Fibroblast of skin of right biceps (primary cell): ENCODE results near the gene DCAF11.

Source experiments
- DNase-seq: peaks from one replicate; pipeline ENCODE4 v3.0.0-alpha.2; 2013

DCAF11 gene

DNA sequence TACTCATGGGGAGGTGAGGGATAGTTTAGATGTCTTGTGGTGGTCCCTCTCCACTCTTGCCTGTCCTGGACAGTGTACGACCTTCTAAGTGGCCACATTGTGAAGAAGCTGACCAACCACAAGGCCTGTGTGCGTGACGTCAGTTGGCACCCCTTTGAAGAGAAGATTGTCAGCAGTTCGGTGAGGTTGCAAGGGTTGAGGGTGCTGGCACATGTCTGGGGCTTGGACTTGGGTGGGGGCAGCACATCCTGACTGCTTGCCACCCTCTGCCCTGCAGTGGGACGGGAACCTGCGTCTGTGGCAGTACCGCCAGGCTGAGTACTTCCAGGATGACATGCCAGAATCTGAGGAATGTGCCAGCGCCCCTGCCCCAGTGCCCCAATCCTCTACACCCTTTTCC is 8.3 kb downstream of the DCAF11 start:
- DNase-seq, result no peak

DNA sequence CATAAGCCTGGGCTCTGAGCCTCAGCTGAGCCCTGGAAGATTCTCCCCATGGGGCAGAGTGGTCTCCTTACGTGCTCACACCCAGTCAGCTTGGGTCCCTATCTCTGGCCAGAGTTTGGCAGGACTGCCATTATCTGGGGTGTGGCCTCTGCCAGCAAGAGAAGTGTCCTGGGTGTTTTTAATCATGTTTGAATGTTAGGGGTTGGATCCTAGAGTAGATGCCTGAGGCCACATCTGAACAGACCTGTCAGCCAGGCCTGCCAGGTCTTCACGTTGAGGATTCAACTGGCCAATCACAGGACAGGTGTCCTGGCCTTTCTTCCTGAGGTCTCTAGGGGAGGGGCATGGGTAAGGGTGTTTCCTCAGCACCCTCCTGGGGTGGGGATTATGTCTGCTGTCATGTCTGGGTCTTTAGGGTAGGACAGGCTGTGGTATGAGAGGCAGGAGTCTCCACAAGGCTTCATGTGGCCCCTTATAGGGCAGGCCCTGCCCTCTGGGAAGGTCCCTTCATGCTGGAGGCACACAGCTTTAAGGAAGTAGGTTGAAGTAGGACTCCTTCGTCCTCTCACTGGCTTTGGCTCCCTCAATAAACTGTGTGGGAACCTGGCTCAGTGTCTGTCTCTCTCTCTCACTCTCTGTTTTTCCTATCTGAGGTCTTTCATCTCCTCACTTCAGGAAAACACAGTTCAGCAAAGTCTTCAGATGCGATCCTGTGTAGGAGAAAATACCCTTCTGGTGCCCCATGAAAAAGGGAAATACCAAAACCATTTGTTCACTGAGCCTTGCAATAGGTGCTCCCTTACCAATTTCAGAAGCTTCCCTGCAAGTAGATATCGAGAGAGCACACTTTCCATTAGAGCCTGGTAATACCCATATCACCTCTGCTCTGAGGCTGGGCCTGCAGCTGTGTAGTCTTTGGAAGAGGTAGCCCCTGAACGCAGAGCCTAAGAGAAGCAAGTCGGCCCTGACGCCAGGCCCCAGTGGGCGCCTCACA is 9.1 kb downstream of the DCAF11 start:
- no peak for DNase-seq

DNA sequence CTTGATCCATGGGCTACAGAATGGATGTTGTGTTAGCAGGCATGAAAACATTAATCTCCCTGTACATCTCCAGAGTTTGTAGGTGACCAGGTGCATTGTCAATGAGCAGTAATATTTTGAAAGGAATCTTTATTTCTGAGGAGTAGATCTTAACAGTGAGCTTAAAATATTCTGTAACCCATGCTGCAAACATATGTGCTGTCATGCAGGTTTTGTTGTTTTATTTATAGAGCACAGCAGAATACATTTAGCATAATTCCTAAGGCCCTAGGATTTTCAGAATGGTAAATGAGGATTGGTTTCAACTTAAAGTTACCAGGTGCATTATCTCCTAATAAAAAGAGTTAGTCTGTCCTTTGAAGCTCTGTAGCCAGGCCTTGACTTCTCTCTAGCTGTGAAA is 12.4 kb downstream of the DCAF11 start:
- DNase-seq, result no peak

DNA sequence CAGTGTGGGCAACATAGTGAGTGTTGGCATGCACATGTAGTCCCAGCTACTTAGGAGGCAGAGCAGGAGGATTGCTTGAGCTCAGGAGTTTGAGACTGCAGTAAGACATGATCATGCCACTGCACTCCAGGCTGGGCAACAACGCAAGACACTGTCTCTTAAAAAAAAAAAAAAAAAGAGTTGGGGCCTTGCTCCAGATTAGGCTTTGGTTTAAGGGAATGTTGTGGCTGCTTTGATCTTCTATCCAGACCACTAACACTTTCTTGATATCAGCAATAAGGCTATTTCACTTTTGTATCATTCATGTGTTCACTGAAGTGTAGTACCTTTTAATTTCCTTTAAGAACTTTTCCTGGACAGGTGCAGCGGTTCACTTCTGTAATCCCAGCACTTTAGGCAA is 13.1 kb downstream of the DCAF11 start:
- no peak for DNase-seq

DNA sequence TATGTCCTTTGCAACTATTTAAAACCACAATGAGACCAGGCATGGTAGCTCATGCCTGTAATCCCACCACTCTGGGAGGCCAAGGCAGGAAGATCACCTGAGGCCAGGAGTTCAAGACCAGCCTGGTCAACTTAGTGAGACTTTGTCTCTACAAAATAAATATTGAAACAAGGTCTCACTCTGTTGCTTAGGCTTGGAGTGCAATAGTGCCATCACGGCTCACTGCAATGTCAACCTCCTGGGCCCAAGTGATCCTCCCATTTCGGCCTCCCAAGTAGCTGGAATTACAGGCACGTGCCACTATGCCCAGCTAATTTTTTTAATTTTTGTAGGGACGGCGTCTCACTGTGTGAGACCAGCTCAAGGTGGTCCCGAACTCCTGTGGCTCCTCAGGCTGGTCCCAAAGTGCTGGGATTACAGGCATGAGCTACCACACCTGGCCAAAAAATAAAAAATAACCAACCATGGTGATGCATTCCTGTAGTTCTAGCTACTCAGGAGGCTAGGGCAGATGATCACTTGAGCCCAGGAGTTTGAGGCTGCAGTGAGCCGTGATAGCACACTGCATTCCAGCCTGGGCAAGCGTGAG is 14.9 kb downstream of the DCAF11 start:
- DNase-seq, result no peak

DNA sequence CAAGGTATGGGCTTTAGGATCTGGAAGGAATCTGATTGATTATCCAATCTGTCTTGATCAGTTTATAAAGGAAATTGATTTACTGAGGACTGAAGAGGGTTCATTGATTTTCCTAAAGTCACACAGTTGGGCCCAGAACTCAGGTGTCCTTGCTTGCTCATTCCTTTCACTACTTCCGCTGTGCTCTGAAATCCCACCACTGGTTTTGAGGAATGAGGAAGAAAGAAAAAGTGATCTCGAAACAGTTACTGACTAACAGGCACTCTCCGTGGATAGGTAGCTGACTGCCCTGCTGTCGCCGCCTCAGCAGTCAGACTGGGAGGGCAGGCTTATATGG is 15.8 kb downstream of the DCAF11 start, which contains the start of gene FITM1:
TSS of gene FITM1 (plus strand) at position 280 of the 337 bp plus-strand sequence. CDS start 905 bp downstream, outside the sequence.
- DNase-seq, result no peak

DNA sequence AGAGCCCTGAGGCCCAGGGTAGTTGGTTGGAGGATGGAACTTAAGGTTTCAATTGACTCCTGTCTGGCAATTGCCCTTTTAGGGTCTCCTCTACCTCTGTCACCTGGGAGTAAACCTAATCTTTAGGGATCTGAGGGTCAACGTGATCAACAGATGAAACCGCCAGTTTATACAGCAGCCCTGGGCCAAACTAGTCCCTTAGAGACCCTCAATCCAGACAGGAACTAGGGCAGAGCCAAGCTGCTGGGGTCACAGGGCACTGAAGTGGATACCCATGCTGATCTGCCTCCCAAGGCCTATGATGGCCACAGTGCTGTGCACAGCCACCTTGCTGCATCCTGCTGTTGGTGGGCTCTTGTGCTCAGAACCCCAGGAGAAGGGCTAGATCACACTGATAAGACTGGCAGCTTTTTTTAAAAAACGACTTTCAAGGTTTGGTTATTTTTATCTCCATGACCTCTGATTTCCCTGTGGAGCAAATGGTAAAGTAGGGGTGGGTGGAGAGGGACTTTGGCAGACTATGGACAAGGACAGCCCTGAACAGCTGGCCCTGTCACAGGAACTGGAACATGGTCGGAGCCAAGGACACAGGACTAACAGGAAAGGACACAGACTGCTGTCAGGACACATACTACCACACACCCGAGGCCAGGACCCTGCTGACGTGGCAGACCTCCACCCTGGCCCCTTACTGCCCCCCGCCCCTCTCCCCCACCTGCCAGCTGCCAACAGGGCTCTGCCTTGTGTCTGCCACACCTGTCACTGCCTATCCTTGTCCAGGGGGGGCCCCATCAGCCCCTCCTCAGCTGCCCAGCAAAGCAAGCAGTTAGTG is 16.4 kb downstream of the DCAF11 start:
- no peak for DNase-seq

DNA sequence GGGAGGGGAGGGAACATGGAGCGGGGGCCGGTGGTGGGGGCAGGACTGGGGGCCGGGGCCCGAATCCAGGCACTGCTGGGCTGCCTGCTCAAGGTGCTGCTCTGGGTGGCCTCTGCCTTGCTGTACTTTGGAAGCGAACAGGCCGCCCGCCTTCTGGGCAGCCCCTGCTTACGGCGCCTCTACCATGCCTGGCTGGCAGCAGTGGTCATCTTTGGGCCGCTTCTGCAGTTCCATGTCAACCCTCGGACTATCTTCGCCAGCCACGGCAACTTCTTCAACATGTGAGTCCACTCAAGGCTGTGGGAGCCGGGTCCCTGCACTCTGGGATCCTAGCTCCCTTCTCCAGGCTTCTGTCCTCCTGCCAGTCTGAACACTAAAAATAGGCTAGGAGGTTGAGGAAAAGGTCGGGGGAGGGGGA is 17.0 kb downstream of the DCAF11 start:
- DNase-seq, result no peak

DNA sequence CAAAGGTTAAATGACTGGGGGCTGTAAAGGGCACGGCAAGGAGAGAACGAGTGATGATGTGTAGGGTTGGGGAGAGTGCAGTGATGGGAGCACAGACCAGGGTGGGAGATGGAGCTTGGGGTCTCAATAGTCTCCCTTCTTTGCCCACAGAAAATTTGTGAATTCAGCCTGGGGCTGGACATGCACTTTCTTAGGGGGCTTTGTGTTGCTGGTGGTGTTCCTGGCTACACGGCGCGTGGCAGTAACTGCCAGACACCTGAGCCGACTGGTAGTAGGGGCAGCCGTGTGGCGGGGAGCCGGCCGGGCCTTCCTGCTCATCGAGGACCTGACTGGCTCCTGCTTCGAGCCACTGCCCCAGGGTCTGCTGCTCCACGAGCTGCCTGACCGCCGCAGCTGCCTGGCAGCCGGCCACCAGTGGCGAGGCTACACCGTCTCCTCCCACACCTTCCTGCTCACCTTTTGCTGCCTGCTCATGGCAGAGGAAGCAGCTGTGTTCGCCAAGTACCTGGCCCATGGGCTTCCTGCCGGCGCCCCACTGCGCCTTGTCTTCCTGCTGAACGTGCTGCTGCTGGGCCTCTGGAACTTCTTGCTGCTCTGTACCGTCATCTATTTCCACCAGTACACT is 17.6 kb downstream of the DCAF11 start:
- DNase-seq, result no peak

DNA sequence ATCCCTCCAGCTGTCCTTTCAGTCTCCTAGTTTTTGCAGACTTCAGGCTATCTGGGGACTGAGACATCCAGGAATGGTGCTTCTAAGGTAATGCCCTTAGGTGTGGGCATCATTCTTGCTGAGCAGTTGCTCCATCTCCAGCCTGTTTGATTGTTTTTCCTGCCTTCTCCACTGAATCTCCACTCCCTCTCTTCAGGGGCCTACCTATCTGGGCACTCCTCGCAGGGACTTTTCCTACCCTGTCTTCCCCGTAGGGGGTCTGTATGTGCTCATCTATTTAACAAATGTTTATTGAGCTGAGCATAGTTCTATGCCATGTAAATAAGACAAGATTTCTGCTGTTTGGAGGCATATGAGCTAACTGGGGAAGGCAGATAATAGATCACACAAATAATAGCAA is 18.4 kb downstream of the DCAF11 start:
- DNase-seq, result no peak

DNA sequence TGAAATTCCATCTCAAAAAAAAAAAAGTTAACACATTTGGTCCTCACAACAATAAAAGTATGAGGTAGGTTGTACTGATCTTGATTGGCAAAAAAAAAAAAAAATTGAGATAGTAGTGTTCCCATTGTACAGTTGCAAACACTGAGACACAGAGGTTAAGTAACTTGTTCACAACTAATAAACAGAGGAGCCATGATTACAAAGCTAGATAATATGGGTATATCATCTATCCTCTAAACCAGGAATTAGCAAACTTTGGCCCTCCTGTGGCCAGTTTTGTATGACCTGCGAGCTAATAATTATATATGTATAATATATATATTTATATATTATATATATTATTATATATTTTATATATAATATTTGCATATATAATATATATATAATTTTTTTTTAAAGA is 19.2 kb downstream of the DCAF11 start:
- DNase-seq, result no peak

DNA sequence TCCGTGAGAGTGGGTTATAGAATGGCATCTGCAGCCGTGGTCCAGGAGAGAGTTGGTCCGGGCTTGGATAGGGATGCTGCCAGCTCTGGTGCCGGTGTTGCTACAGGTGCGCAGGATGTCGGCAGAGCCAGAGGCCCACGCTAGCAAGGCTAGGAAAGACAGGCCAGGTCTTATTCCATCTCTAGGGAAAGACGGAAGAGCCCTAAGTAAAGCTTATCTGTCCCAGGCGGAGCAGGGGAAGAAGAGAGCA is 20.9 kb downstream of the DCAF11 start:
- no peak for DNase-seq

DNA sequence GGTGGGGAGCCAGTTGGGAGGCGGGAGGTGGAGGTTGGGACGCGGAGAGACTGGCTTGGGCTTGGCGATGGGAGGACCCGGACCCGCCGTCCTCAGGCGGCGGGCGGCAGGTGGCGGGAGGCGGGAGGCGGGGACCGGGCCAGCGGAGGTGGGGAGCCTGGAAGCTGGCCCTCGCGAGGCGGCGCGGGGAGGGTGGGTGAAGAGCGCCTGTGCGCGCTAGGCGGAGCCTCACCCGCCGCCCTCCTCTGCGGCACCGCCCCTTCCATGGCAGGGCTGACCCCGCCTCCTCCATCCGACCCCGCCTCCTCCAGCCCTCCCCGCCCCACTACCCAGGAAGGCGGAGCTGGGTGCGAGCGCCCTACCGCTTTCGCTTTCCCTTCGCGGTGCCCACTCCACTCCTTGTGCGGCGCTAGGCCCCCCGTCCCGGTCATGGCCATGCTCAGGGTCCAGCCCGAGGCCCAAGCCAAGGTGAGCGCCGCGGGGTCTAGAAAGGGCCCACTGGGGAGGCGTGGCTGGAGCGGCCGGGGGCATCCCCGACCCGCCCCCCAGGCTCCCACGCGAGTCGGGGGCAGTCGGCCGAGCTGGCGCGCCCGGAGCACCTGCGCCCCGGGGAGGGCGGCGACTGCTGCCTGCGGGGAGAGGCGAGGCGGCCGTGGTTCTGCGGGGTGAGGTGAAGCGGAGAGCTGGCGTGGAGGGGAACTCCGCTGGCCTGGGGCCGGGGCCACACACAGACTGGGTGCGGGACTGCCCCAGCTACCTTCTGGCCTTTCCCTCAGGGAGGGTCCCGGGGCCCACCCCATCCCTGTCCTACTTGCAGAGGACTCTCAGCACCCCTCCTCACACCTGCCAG is 21.5 kb downstream of the DCAF11 start, which contains the start of gene PSME1:
TSS of gene PSME1 (plus strand) at position 361 of the 850 bp plus-strand sequence. CDS start at position 430, 69 bp downstream.
- DNase-seq, result peak; percentile 85

DNA sequence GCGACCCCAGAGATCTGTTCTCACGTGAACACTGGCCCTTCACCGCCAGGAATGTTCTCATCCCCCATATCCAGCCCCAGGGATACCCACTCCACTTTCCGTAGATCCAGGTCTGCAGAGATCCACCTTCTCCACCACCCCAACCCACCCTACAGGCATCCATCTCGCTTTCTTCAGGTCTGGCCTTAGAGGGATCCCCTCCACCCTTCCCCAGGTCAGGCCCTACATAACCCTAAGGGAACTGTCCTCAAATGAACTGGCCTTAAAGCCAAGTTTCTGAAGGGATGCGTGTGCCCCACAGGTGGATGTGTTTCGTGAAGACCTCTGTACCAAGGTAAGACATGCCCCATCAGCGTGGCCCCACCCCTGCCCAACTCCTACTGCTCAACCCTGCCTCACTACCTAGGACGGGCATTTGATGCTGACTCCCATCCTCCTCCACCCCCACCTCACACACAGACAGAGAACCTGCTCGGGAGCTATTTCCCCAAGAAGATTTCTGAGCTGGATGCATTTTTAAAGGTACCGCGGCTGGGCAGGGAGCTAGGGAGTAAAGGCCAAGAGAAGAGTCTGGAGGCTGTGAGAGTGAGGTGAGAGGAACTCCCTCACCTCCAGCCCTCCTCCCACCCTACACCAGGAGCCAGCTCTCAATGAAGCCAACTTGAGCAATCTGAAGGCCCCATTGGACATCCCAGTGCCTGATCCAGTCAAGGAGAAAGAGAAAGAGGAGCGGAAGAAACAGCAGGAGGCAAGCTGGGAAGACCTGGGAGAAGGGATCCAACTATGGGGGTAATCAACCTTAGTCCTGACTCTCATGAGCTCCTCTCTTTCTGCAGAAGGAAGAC is 22.3 kb downstream of the DCAF11 start:
- DNase-seq, result no peak

DNA sequence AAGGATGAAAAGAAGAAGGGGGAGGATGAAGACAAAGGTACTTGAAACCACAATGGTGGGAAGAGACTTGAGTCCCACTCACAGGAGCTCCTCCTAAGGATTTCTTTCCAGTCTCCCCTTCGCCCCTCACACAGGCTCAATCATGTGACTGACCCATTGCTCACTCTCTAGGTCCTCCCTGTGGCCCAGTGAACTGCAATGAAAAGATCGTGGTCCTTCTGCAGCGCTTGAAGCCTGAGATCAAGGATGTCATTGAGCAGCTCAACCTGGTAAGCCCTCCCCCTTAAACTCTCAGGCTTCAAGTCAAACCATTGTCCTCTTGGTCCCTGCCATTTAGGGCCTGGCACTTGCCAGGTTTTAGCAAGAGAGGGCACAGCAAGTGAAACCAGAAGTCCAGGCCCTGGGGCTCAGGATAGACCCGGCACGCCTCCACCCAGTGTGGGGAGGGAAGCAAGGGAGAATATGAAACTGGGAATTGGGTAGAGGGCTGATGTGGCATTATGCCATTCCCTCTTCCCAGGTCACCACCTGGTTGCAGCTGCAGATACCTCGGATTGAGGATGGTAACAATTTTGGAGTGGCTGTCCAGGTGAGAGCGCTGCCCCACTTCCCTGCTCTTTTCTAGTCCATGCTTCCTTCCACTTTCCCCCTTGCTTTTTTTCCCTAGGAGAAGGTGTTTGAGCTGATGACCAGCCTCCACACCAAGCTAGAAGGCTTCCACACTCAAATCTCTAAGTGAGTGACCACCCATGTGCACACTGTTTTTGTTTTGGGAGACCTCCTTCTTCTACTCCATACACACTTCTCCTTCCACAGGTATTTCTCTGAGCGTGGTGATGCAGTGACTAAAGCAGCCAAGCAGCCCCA is 23.2 kb downstream of the DCAF11 start:
- DNase-seq, result no peak

DNA sequence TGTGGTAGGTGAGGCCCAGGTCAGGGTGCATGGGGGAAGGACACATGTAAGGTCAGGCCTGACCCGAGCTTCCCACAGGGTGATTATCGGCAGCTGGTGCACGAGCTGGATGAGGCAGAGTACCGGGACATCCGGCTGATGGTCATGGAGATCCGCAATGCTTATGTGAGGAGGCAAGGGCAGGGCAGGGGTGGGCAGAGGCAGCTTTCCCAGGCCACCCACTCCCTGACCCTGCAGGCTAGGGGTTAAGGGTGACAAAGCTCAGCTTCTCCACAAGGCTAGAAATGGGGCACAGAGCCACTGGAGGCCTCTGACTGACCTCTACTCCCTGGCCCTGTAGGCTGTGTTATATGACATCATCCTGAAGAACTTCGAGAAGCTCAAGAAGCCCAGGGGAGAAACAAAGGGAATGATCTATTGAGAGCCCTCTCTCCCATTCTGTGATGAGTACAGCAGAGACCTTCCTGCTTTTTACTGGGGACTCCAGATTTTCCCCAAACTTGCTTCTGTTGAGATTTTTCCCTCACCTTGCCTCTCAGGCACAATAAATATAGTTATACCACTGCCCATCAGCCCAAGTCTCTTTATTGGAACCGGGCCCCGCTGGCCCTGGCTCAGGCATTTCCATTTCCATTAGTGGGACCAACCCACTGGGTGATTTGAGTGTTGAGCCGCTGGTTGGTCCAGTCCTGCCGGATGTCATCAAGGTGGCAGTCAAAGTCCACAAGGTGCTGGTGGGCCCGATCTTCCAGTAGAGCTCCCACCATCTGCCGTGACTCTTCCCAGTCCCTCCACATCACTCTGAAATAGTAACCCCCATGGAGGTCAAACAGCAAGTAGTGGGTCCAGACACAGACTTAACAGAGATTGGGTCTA is 24.1 kb downstream of the DCAF11 start:
- DNase-seq, result no peak

DNA sequence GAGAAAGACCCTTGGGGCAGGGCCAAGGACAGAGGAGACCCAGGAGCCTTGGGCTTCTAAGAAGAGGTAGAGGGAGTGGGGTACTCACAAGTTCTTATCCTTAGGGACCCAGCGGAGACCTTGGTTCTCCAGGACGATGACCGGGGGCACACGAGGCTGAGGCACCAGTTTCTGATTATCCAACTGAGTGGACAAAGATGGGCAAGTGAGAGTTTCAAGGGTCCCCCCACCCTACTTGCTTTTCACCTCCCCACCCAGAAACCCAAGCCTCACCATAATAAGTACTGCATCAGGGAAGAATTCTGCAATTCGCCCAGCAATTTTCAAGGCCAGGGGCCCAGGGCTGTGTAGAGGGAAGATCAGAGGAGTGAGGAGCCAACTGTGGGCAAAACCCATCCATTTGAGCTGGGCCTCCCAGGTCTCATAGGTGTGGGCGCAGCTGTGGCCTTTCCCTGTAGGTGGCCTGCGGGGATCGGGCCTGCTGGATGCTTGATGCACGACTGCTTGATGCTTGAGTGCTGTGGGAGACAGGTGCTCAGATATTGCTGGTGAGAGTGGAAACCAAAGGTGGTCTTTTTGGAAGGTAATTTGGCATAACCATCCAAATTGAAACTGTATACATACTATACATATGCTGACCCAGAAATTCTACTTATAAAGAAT is 24.8 kb downstream of the DCAF11 start:
- DNase-seq, result no peak

DNA sequence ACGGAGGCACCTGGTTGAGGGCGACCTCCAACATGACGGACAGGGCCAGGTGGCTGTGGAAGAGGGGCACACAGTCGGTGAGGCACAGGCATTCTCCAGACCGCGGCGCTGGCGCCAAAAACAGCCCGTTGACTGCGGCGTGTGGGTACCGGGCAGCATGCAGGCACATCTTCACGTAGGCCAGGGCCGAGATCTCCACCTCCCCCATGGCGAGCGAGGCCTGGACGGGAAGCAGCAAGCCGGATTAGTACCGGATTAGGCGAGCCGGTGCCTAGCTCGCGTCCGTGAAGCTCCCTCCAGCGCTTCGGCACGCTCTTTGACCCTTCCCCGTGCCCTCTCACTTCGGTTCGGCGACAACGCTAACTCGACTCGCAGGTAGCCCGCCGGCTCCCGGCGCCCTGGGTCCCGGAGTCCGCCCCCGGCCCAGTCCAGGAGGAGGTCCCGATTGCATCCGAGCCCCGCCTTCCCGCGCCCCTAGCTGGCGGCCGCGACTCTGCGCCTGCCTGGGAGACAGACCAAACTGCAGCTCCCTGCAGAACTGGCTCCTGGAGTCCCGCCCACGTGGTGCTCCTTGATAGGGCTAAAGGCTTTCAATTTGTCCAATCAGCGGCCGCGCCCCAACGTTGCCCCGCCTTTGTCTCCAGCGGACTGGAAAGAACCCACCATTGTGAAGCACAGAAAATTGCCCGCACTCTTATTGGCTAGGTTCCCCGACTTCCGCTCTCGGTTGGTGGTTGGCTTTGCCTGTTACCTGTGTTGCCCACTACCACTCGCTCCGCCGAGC is 26.7 kb downstream of the DCAF11 start, which contains the start of gene EMC9:
TSS of gene EMC9 (minus strand) at position 495 of the 784 bp plus-strand sequence. CDS start at position 208, 287 bp downstream.
- DNase-seq, result peak; percentile 100
